ENCODE results near the gene SEMA4A. TPM values are rescaled to one million over a fixed set of nuclear protein-coding genes. Genes with fewer than 3 reads are reported as not detected.
"Not testable (repeated sequence)": the region's sequence is repeated elsewhere in the genome, so short reads cannot be mapped to it uniquely, and the experiment has no call there.

SEMA4A gene
- total RNA-seq, 2 experiments from 2014 or later, result 9.4 to 10.1 TPM

DNA sequence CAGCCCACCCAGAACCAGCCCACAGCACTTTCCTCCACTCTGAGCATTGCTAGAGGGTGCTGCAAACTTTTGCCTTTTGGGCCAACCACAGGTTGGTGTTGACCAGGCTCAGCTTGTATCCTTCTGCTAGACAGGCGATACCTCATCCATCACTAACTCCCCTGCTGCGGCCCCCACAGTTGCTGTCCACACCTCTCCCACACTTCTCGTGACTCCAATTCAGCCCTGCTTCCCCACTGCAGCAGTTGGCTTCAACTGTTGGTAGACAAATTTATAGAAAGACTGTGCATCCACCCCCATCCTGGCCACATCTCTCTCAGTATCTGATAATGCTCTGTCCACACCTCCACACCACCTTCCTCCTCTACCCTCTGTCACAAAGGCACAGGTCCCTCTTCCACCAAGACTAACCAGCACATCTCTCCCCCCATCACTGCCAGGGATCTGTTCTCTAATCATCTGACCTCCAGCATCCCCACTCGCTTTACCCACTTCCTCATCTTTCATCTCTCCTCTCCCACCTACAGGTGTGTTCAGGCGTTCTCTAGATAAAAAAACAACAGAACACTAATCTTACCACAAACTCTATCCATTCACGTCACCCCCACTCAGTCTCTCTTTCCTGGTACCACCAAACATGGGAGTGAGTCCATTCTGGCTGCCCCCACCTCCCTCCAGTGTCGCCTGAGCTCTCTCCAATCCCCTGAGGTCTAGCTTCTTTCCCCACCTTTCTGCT, 24.7 kb downstream of the SEMA4A start:
- ATAC-seq (ENCODE audit: poor library complexity) (peak; percentile 87), DNase-seq (peak in 5 of 14 experiments; percentile 15 to 46 (median 44))
- CTCF ChIA-PET, result interaction anchor here (0.6 to 0.8 kb wide), 2 partner anchors 32 to 47 kb away, joined by 3 to 4 read pairs; no protein-coding TSS in a partner anchor
- Mint-ChIP-seq H3K4me3 (peak overlapping the region; percentile 49), H3K27me3 (no peaks in the 10 kb centered on the region), H3K27ac (peak overlapping the region; percentile 77), H3K36me3 (ENCODE audit: low read depth) (peaks cover 5% of the 10 kb centered on the region), H3K4me1 (ENCODE audit: low read depth) (peaks cover 24% of the 10 kb centered on the region), H3K9me3 (no peaks in the 10 kb centered on the region)
- no peak for TF ChIP-seq CTCF (IDR thresholded peaks at IDR 0.05)
- no peaks in the 10 kb centered on the region for H3K27me3 ChIP-seq (ENCODE audit: control insufficient read depth in 1 of 2, insufficient read depth in 2 of 2, low read length in 2 of 2)
- no peaks in the 10 kb centered on the region for H3K9me3 ChIP-seq (ENCODE audit: control insufficient read depth in 1 of 2, insufficient read depth in 1 of 2, low read length in 2 of 2)
- H3K27ac ChIP-seq (ENCODE audit: low read depth in 1 of 2, low read length in 2 of 2), result no peak overlapping the region
- no peaks in the 10 kb centered on the region for H3K36me3 ChIP-seq (ENCODE audit: insufficient read depth, low read length)
- intact Hi-C loops (cut with DNase I, micrococcal nuclease), result no loop called here
- no peak overlapping the region for H3K4me3 ChIP-seq (ENCODE audit: low read length)
- peaks cover 11% of the 10 kb centered on the region for H3K4me1 ChIP-seq (ENCODE audit: insufficient read depth, low read length)
- POLR2A ChIA-PET, result interaction anchor here (1.0 to 2.9 kb wide), 3 partner anchors 16 to 35 kb away, joined by 4 to 16 read pairs (median 6); partner anchors contain the start of genes PMF1 and SLC25A44

GRCh38 chr1:156180471-156180870, 27.1 kb downstream of the SEMA4A start:
- POLR2A ChIA-PET, result interaction anchor here (1.3 kb wide), 1 partner anchor 33 kb away, joined by 3 read pairs; the partner anchor contains the start of gene PMF1
- Histone ChIP-seq H3K9me3 (ENCODE audit: control insufficient read depth in 1 of 2, insufficient read depth in 1 of 2, low read length in 2 of 2) (no peaks in the 10 kb centered on the region), H3K4me1 (ENCODE audit: insufficient read depth, low read length) (peaks cover 11% of the 10 kb centered on the region), H3K27ac (ENCODE audit: low read depth in 1 of 2, low read length in 2 of 2) (no peak overlapping the region), H3K27me3 (ENCODE audit: control insufficient read depth in 1 of 2, insufficient read depth in 2 of 2, low read length in 2 of 2) (no peaks in the 10 kb centered on the region), H3K36me3 (ENCODE audit: insufficient read depth, low read length) (no peaks in the 10 kb centered on the region), H3K4me3 (ENCODE audit: low read length) (no peak overlapping the region)
- TF ChIP-seq CTCF (IDR thresholded peaks at IDR 0.05), result no peak
- ATAC-seq (ENCODE audit: poor library complexity) (no peak), DNase-seq (no peak)
- Mint-ChIP-seq H3K27me3 (no peaks in the 10 kb centered on the region), H3K36me3 (ENCODE audit: low read depth) (peaks cover 5% of the 10 kb centered on the region), H3K4me1 (ENCODE audit: low read depth) (peaks cover 19% of the 10 kb centered on the region), H3K9me3 (no peaks in the 10 kb centered on the region), H3K27ac (peak overlapping the region; percentile 67), H3K4me3 (no peak overlapping the region)
- CTCF ChIA-PET, result no interaction called here
- intact Hi-C loops (cut with DNase I, micrococcal nuclease), result no loop called here

- DNase-seq; H3K27me3 Mint-ChIP-seq; intact Hi-C loops (cut with DNase I, micrococcal nuclease); H3K27ac Mint-ChIP-seq; H3K36me3 Mint-ChIP-seq (ENCODE audit: low read depth); H3K9me3 Mint-ChIP-seq; CTCF ChIA-PET; ATAC-seq (ENCODE audit: poor library complexity); H3K36me3 ChIP-seq (ENCODE audit: insufficient read depth, low read length); H3K27ac ChIP-seq (ENCODE audit: low read depth in 1 of 2, low read length in 2 of 2); H3K4me3 Mint-ChIP-seq; H3K4me3 ChIP-seq (ENCODE audit: low read length); H3K27me3 ChIP-seq (ENCODE audit: control insufficient read depth in 1 of 2, insufficient read depth in 2 of 2, low read length in 2 of 2); H3K9me3 ChIP-seq (ENCODE audit: control insufficient read depth in 1 of 2, insufficient read depth in 1 of 2, low read length in 2 of 2): not testable (repeated sequence)
- POLR2A ChIA-PET, result interaction anchor here (0.6 kb wide), 1 partner anchor 17 kb away, joined by 3 read pairs; no protein-coding TSS in a partner anchor
- H3K4me1 Mint-ChIP-seq (ENCODE audit: low read depth), result peaks cover 19% of the 10 kb centered on the region
- H3K4me1 ChIP-seq (ENCODE audit: insufficient read depth, low read length), result peaks cover 11% of the 10 kb centered on the region
Observed at GRCh38 chr1:156181391-156181924, 28.1 kb downstream of the SEMA4A start.

DNA sequence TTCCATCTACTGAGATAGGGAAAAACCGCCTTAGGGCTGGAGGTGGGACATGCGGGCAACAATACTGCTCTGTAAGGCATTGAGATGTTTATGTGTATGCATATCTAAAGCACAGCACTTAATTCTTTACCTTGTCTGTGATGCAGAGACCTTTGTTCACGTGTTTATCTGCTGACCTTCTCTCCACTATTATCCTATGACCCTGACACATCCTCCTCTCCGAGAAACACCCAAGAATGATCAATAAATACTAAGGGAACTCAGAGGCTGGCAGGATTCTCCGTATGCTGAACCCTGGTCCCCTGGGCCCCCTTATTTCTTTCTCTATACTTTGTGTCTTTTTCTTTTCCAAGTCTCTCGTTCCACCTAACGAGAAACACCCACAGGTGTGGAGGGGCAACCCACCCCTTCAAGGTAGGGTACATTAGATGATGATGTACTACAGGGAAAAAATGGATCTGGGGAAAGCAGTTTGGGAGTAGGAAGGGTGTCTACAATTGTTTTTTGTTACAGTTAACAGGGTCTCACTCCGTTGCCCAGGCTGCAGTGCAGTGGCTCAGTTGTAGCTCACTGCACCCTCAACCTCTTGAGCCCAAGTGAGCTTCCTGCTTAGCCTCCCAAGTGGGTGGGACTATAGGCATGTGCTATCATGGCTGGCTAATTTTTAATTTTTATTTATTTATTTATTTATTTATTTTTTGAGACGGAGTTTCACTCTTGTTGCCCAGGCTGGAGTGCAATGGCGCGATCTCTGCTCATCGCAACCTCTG, 28.8 kb downstream of the SEMA4A start:
- H3K27ac Mint-ChIP-seq; H3K36me3 ChIP-seq (ENCODE audit: insufficient read depth, low read length); ATAC-seq (ENCODE audit: poor library complexity); intact Hi-C loops (cut with DNase I, micrococcal nuclease); DNase-seq; H3K27ac ChIP-seq (ENCODE audit: low read depth in 1 of 2, low read length in 2 of 2); H3K27me3 ChIP-seq (ENCODE audit: control insufficient read depth in 1 of 2, insufficient read depth in 2 of 2, low read length in 2 of 2); H3K27me3 Mint-ChIP-seq; H3K4me3 Mint-ChIP-seq; H3K9me3 Mint-ChIP-seq; H3K36me3 Mint-ChIP-seq (ENCODE audit: low read depth); H3K9me3 ChIP-seq (ENCODE audit: control insufficient read depth in 1 of 2, insufficient read depth in 1 of 2, low read length in 2 of 2); CTCF ChIA-PET; H3K4me3 ChIP-seq (ENCODE audit: low read length): not testable (repeated sequence)
- H3K4me1 ChIP-seq (ENCODE audit: insufficient read depth, low read length), result peaks cover 11% of the 10 kb centered on the region
- peaks cover 16% of the 10 kb centered on the region for H3K4me1 Mint-ChIP-seq (ENCODE audit: low read depth)
- POLR2A ChIA-PET, result interaction anchor here (0.7 to 1.2 kb wide), 2 partner anchors 31 to 50 kb away, joined by 3 read pairs; partner anchors contain the start of gene PMF1

GRCh38 chr1:156186347-156187177, 33.2 kb downstream of the SEMA4A start:
- H3K9me3 Mint-ChIP-seq; H3K4me1 ChIP-seq (ENCODE audit: insufficient read depth, low read length); CTCF ChIA-PET; DNase-seq; H3K36me3 ChIP-seq (ENCODE audit: insufficient read depth, low read length); ATAC-seq (ENCODE audit: poor library complexity); H3K4me1 Mint-ChIP-seq (ENCODE audit: low read depth); H3K4me3 ChIP-seq (ENCODE audit: low read length); H3K9me3 ChIP-seq (ENCODE audit: control insufficient read depth in 1 of 2, insufficient read depth in 1 of 2, low read length in 2 of 2); H3K4me3 Mint-ChIP-seq; H3K27me3 ChIP-seq (ENCODE audit: control insufficient read depth in 1 of 2, insufficient read depth in 2 of 2, low read length in 2 of 2); H3K27ac ChIP-seq (ENCODE audit: low read depth in 1 of 2, low read length in 2 of 2); H3K36me3 Mint-ChIP-seq (ENCODE audit: low read depth); intact Hi-C loops (cut with DNase I, micrococcal nuclease); H3K27me3 Mint-ChIP-seq; H3K27ac Mint-ChIP-seq: not testable (repeated sequence)
- POLR2A ChIA-PET, result interaction anchor here (1.3 kb wide), 1 partner anchor 26 kb away, joined by 3 read pairs; the partner anchor contains the start of gene PMF1
